Ovary (tissue), 3 donors: Measurements from ENCODE around the gene FNBP1.
"Not testable (repeated sequence)": the region's sequence is repeated elsewhere in the genome, so short reads cannot be mapped to it uniquely, and the experiment has no call there.

Experiments
- CTCF ChIP-seq, 3 donors: fragments of 450-650 bp in 2 of 3; fragments of 200-600 bp in 1 of 3; IDR thresholded peaks; one replicate each; pipeline versions ENCODE4 v1.5.1 to v1.8.0; 2016 to 2022; ENCODE audit warnings: antibody characterized with exemption in 3 of 3, mild to moderate bottlenecking in 1 of 3
- EP300 ChIP-seq: sonication (generic); formaldehyde crosslinking; IDR thresholded peaks from one replicate; pipeline ENCODE4 v1.6.1; 2017; ENCODE audit warnings: antibody characterized with exemption
- POLR2A ChIP-seq: fragments of 450-650 bp; IDR thresholded peaks from one replicate; pipeline ENCODE4 v1.6.1; 2017; ENCODE audit warnings: antibody characterized with exemption, mild to moderate bottlenecking, moderate library complexity
- donor health status: DM: no; HTN: no; CAD: no.

GRCh38 chr9:129991139-129991538, 51.9 kb downstream of the FNBP1 start:
- TF ChIP-seq CTCF (IDR thresholded peaks at IDR 0.05); EP300; POLR2A: not testable (repeated sequence)
